DMS53 treated with DMSO at 0.1 percent for 48 hours (cell line): ENCODE data around the gene LONP2.
"Not testable (repeated sequence)": the region's sequence is repeated elsewhere in the genome, so short reads cannot be mapped to it uniquely, and the experiment has no call there.

Source experiments
- DNase-seq: peaks from one replicate; lab custom pipeline; 2025; ENCODE audit not compliant: unreplicated experiment; lab: John Stamatoyannopoulos, UW

The LONP2 gene

DNA sequence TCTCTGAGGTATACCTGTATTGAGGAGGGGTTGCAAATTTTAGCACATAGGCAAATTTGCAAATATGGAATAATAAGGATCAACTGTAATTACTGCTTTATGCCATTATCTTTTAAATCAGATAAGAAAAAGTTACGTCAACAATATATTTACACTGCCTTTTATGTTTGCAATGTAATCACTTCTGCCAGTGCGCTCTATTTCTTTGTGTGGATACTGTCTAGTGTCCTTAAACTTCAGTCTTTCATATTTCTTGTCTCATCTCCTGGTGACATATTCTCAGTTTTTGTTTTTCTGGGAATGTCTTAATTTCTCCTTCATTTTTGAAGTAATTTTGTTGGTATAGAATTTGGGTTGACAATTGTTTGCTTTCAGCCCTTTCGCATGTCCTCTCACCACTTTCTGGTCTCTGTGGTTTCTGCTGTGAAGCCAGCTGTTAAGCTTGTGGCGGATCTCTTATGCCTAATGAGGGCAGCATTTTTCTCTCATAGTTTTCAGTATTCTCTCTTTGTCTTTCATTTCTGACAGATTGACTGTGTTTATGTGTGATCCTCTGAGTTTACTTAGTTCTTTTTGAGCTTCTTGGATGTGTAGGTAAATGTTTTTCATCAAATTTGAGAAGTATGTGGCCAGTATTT, 40.8 kb downstream of the LONP2 start:
- no peak for DNase-seq

DNA sequence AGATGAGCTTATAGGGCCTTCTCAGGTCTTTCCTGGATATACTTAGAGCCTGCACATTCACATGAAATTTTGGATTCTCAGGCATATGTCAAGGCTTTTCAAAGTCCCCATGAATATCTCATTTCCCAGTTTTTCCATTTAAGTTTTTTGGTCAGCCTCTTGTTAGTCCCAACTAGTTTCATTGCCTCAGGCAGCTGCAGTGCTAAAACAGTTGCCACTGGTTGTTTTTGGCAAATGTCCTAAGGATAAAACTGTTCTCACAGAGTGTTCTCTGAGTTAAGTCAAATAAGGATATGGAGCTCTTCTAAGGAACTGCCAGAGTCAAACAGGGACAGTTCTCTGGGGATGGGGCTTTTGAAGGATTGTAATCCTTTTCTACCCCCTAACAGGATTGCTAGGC, 43.1 kb downstream of the LONP2 start:
- DNase-seq = no peak

DNA sequence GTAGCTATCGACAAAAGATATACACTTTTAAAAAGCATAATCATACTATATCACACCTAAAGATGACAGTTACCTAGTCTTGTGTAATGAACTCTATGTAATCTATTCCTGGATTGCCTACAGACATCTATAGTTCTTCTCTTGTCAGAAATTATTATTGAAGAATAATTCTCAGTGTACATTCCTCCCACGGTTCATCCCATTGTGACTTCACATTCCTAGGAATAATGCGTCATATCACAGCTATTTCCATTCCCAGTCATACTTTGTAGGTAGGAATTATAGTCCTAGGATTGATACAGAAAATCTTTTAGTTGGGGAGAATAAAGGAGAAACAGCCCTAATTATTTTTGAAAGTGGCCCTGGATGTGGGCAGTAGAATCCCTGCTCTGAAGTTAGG, 47.2 kb downstream of the LONP2 start:
- no peak for DNase-seq

GRCh38 chr16:48291754-48292153, 47.7 kb downstream of the LONP2 start:
- no peak for DNase-seq

- peak; percentile 5 for DNase-seq
Measured at GRCh38 chr16:48292452-48292851, 48.4 kb downstream of the LONP2 start.

DNA sequence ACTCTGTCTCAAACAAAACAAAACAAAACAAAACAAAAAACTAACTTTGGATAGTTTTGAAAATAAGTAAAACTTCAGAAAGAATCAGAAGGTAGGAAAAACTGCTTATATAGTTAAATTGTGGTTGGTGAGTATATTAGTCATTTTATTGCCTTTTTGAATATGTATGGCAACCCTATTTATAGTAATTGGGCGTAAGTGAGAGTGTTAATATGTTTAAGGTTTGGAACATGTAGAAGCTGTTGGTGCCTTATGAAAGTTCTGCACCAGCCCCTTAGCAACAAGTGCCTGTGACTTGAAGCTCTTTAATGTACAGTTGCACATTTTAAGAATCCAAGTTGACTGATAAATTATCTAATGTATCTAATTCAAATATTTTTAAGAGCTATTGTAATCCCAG, 50.6 kb downstream of the LONP2 start:
- DNase-seq = no peak

DNA sequence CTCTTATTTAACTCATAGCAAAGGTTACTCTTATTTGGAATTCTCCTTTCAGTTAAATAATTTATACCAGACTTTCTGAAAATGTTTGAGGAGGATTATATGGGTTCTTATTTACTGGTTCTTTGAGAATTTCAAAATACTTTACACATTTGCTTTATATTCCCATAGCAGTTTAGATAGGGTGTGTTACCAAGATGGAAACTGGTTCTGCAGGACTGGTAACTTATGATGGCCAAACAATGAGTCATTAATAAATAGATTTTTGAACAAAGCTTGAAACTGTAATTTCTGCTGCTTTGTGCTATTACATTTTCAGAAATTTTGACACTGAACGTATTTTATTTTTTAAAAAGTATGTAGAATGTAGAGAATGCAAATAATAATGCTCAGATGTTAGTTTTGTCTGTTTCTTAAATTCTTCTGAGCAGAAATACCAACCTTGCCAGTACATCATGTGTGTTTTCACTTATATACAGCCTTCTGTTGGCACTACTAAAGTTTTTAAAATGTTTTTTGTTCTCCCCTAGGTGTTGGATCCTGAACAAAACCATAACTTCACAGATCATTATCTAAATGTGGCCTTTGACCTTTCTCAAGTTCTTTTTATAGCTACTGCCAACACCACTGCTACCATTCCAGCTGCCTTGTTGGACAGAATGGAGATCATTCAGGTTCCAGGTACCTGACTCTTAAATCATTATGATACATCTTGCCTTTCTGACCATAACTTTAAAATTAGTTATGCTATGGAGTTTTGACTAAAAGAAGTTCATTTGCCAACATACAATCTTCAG, 51.6 kb downstream of the LONP2 start:
- peak; percentile 74 for DNase-seq

GRCh38 chr16:48299471-48299870, 55.4 kb downstream of the LONP2 start:
- no peak for DNase-seq

DNA sequence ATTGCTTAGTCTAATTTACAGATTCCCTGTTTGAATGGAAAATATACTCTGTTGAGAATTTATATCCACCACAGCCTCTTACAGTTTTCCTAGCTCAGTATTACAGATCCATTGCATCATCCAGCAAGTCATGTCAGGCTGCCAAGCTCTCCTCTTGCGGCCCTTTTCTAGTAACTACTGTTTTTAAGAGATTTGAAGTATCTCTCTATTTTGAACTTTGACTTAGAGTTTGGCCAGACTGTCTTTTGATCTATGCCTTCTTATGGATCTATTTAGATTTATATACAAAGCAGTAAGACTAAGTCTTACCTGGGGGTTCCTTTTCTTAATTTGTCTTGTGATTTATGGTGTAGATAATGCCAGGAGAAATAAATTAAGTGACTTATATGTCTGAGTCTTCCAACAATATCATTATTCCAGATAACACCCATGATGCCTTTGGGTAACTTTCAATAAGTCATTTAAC, 56.3 kb downstream of the LONP2 start:
- peak; percentile 49 for DNase-seq

DNA sequence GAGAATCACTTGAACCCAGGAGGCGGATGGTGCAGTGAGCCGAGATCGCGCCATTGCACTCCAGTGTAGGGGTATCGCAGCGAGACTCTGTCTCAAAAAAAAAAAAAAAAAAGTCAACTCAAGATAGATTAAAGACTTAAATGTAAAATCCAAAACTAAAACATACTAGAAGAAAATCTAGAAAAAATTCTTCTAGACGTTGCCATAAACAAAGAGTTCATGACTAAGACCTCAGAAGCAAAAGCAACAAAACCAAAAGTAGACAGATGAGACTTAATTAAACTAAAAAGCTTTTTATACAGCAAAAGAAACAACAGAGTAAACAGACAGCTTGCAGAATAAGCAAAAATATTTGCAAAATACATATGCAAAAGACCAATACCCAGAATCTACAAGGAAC, 64.4 kb downstream of the LONP2 start:
- DNase-seq = no peak

- DNase-seq = no peak
Measured at GRCh38 chr16:48310908-48311641, 67.0 kb downstream of the LONP2 start.

GRCh38 chr16:48313905-48314304, 69.8 kb downstream of the LONP2 start:
- DNase-seq = not testable (repeated sequence)

- no peak for DNase-seq
Measured at GRCh38 chr16:48317026-48317425, 72.9 kb downstream of the LONP2 start.

DNA sequence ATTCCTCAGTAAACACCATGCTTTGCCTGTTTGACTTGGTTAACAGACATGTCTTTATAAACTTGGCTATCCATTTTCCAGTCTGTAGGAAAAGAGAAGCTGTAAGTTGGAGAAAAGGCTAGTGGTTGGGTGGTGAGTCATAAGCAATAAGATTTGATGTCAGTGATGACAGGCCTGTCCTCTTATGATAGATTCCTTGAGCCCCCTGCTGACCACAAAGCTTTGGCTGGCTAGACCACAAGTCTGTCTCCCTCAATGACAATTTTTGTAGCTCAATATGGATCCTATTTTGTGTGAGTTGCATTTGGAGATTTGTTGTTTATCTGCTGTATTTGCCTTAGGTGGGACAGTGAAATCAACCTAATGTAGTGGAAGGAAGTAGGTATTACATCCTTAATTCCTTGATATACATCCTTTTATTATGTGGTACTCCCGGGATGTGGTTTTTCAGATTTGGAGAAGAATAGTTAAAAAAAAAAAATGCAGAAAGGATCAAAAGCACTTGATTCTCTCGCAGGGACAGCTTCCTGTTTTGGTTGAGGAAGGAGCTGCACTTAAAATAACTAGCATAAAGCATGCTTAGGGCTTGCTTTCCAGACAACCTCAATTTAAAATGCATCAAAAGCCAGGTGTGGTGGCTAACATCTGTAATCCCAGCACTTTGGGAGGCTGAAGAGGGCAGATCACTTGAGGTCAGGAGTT, 73.7 kb downstream of the LONP2 start:
- DNase-seq = no peak

DNA sequence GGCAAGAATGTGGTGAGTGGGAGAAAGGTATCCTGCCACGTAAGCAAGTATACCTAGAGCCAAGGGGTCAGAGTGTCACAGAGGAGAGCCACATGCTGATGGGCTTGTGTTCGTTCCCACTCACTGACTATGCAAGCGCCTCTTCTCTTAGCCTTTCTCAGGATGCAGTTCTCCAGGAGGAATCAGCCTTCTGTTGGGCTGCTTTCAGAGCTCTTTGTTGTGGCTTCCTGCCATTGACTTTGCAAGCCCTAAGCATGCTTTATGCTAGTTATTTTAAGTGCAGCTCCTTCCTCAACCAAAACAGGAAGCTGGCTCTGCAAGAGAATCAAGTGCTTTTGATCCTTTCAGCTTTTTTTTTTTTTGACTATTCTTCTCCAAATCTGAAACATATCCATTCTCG, 74.5 kb downstream of the LONP2 start:
- no peak for DNase-seq

DNA sequence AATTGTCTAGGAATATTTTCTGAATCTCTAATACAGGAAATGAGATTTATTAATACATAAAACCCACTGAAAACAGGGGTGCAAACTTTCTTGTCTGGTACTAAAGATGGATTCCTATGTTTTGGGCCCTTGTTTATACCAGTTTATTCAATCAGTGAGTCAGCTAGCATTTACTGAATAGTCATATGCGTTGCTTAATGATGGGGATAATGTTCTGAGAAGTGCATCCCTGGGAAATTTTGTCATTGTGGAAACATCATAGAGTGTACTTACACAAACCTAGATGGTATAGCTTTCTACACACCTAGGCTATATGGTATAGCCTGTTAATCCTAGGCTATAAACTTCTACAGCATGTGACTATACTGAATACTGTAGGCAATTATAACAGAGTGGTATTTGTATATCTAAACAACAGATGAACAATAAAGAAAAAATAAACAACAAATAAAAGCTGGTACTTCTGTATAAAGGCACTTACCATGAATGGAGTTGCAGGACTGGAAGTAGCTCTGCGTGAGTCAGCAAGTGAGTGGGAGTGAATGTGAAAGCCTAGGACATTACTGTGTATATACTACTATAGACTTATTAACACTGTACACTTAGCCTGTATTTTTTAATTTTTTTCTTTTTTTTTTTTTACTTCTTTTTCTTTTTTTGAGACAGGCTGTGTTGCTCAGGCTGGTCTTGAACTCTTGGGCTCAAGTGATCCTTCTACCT, 77.4 kb downstream of the LONP2 start:
- no peak for DNase-seq

DNA sequence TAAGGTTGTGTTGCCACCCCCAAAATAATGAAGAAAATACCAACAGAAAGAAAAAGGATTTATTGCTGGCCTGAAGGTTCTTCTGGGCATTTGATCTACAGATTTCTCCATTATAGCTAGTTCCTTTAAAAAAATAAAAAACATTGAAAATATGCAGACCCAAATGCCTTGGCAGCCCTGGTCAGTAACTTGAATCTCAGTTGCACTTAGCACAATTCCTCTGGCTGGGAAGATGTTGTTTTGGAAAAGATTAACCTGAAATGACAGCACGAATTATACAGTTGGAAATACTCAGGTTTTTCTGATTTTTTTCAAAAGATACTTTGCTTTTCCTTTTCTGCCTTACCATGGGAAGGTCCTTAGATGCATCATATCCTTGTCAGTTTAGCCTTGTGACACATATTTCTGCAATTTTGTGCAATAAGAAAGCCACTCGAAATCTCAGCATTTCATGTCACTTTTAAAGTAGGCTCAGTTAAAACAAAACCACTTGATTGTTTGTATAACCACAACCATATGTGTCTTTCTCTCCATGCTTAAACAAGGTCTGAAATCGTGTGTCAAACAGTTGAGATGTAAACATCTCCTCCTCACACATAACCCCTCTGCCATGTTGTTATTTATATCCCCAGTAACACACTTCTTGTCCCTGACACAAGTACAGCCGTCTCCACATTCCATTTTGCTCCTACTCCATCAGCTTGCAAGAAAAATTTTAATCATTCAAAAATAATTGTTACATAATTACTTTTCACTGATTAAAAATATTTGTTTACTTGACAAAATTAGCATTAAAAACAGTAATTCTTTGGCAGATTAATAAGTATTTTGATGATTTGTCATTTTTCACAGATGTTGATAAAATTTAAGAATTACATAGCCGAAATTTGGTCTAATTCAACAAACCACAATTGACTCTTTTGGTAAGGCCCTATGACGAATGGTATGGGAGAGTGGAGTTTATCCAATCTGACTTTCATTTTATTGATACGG, 80.0 kb downstream of the LONP2 start:
- no peak for DNase-seq

DNA sequence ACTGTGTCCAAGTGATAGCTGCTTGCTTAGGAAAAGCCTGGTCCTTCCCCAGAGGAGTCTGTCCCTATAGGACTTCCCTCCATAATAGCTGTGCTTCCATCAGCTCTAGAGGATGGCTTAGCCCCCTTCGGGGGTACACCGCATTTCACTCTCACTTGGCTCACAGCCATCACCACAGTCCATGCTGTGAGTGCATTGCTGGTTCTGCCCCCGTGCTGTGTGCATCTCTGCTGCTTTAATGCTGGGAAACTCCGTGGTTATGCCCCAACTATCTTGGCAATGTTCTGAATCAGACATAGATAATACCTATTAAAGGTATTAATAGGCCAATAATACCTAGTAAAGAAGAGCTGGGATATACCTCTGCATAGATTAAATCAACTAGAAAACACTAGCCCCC, 82.8 kb downstream of the LONP2 start:
- no peak for DNase-seq

GRCh38 chr16:48329138-48329537, 85.0 kb downstream of the LONP2 start:
- DNase-seq = no peak
